GM18909 (cell line): Measurements from ENCODE around the gene ADGRG4.

ENCODE experiments used
- ATAC-seq: cut with Tn5 transposase; IDR thresholded peaks from one replicate; pipeline ENCODE4 v1.9.1; 2021; ENCODE audit warnings: mild to moderate bottlenecking; ENCODE audit not compliant: unreplicated experiment, poor library complexity

ADGRG4 gene

GRCh38 chrX:136295380-136295779, 5.4 kb upstream of the ADGRG4 start:
- no peak for ATAC-seq

- no peak for ATAC-seq
These were observed 2.3 kb downstream of the ADGRG4 start for GRCh38 chrX:136303041-136303440.

- ATAC-seq, result no peak
These were observed 3.7 kb downstream of the ADGRG4 start for GRCh38 chrX:136304493-136304892.

- no peak for ATAC-seq
These were observed 5.4 kb downstream of the ADGRG4 start for GRCh38 chrX:136306182-136306581.

- ATAC-seq, result no peak
These were observed 6.7 kb downstream of the ADGRG4 start for GRCh38 chrX:136307471-136307870.

GRCh38 chrX:136310411-136310810, 9.6 kb downstream of the ADGRG4 start:
- ATAC-seq, result no peak

- ATAC-seq, result no peak
These were observed 17.4 kb downstream of the ADGRG4 start for GRCh38 chrX:136318156-136318555.

- no peak for ATAC-seq
These were observed 18.3 kb downstream of the ADGRG4 start for GRCh38 chrX:136318895-136319597.

GRCh38 chrX:136319600-136319999, 18.8 kb downstream of the ADGRG4 start:
- ATAC-seq, result no peak

GRCh38 chrX:136321532-136321931, 20.8 kb downstream of the ADGRG4 start:
- no peak for ATAC-seq

GRCh38 chrX:136322064-136322463, 21.3 kb downstream of the ADGRG4 start:
- ATAC-seq, result no peak

GRCh38 chrX:136325377-136325776, 24.6 kb downstream of the ADGRG4 start:
- ATAC-seq, result no peak

GRCh38 chrX:136328933-136329332, 28.2 kb downstream of the ADGRG4 start:
- no peak for ATAC-seq

- ATAC-seq, result no peak
These were observed 35.9 kb downstream of the ADGRG4 start for GRCh38 chrX:136336623-136337022.

GRCh38 chrX:136339702-136340101, 38.9 kb downstream of the ADGRG4 start:
- no peak for ATAC-seq

GRCh38 chrX:136344320-136344719, 43.6 kb downstream of the ADGRG4 start:
- no peak for ATAC-seq

GRCh38 chrX:136346506-136346905, 45.7 kb downstream of the ADGRG4 start:
- no peak for ATAC-seq

GRCh38 chrX:136347706-136348105, 46.9 kb downstream of the ADGRG4 start:
- no peak for ATAC-seq

GRCh38 chrX:136353526-136354093, 52.8 kb downstream of the ADGRG4 start:
- no peak for ATAC-seq

- no peak for ATAC-seq
These were observed 53.4 kb downstream of the ADGRG4 start for GRCh38 chrX:136354201-136354600.

- ATAC-seq, result no peak
These were observed 68.6 kb downstream of the ADGRG4 start for GRCh38 chrX:136369377-136369776.

GRCh38 chrX:136376713-136377112, 76.0 kb downstream of the ADGRG4 start:
- ATAC-seq, result no peak
